ENCODE results near the gene PIGN. TPM values are rescaled to one million over a fixed set of nuclear protein-coding genes. Genes with fewer than 3 reads are reported as not detected.
"Not testable (repeated sequence)": the region's sequence is repeated elsewhere in the genome, so short reads cannot be mapped to it uniquely, and the experiment has no call there.

The PIGN gene
- polyA plus RNA-seq, 1 donor from 2014 or later = 8.7 TPM

DNA sequence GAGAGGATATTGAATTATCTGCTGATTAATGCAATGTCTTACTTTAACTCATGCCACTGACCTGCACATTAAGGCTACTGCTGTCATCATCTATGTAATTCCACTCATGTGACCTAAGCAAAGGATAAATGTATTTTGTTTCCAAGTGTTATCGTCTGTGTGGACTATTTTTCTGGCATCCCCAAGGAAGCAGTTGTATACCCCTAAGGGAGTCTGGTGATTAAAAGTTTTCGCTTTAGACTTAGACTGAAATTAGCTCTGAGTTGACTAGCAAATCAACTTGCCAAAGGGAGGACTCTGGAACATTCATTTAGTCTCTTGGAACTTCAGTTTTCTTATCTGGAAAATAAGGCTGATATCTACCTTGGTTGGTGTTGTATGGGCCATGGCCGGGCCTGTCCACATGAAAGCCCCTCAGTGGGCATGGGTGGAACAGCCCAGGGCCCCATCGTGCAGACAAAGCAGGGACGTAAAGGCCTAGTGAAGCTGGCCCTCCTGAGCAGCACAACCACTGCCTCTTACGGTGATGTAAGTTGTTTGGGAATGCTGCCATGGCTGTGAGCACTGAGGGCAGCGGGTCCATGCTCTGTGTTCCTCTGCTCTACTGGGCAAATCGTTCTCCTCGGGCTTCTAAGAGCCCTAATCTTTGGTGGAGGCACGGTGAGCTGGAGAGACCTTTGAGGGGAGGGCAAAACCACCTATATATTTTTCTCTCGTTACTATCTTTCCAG, 149.7 kb downstream of the PIGN start:
- no peak overlapping the region for H3K4me2 ChIP-seq (ENCODE audit: low read length)
- no peaks in the 10 kb centered on the region for H4K20me1 ChIP-seq (ENCODE audit: insufficient read depth)
- H3K9ac ChIP-seq (ENCODE audit: low read length) = no peak overlapping the region
- H2AFZ ChIP-seq (ENCODE audit: low read depth, low read length) = no peak overlapping the region
- no peak overlapping the region for H3K4me3 ChIP-seq (ENCODE audit: low read length)
- H3F3A ChIP-seq (ENCODE audit: insufficient read depth, low read length, poor library complexity, severe bottlenecking) = no peaks in the 10 kb centered on the region
- H3K9me2 ChIP-seq (ENCODE audit: insufficient read depth, low read length) = no peaks in the 10 kb centered on the region
- TF ChIP-seq POLR2AphosphoS5 (IDR thresholded peaks at IDR 0.05) = no peak
- no peak for TF ChIP-seq SMC3 (conservative IDR thresholded peaks at IDR 0.05; ENCODE audit: poor library complexity)
- TF ChIP-seq, protein P1, sequence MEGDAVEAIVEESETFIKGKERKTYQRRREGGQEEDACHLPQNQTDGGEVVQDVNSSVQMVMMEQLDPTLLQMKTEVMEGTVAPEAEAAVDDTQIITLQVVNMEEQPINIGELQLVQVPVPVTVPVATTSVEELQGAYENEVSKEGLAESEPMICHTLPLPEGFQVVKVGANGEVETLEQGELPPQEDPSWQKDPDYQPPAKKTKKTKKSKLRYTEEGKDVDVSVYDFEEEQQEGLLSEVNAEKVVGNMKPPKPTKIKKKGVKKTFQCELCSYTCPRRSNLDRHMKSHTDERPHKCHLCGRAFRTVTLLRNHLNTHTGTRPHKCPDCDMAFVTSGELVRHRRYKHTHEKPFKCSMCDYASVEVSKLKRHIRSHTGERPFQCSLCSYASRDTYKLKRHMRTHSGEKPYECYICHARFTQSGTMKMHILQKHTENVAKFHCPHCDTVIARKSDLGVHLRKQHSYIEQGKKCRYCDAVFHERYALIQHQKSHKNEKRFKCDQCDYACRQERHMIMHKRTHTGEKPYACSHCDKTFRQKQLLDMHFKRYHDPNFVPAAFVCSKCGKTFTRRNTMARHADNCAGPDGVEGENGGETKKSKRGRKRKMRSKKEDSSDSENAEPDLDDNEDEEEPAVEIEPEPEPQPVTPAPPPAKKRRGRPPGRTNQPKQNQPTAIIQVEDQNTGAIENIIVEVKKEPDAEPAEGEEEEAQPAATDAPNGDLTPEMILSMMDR (IDR thresholded peaks at IDR 0.05; ENCODE audit: poor library complexity, severe bottlenecking) = no peak
- no peak for TF ChIP-seq RAD21 (conservative IDR thresholded peaks at IDR 0.05)
- TF ChIP-seq, protein P2, sequence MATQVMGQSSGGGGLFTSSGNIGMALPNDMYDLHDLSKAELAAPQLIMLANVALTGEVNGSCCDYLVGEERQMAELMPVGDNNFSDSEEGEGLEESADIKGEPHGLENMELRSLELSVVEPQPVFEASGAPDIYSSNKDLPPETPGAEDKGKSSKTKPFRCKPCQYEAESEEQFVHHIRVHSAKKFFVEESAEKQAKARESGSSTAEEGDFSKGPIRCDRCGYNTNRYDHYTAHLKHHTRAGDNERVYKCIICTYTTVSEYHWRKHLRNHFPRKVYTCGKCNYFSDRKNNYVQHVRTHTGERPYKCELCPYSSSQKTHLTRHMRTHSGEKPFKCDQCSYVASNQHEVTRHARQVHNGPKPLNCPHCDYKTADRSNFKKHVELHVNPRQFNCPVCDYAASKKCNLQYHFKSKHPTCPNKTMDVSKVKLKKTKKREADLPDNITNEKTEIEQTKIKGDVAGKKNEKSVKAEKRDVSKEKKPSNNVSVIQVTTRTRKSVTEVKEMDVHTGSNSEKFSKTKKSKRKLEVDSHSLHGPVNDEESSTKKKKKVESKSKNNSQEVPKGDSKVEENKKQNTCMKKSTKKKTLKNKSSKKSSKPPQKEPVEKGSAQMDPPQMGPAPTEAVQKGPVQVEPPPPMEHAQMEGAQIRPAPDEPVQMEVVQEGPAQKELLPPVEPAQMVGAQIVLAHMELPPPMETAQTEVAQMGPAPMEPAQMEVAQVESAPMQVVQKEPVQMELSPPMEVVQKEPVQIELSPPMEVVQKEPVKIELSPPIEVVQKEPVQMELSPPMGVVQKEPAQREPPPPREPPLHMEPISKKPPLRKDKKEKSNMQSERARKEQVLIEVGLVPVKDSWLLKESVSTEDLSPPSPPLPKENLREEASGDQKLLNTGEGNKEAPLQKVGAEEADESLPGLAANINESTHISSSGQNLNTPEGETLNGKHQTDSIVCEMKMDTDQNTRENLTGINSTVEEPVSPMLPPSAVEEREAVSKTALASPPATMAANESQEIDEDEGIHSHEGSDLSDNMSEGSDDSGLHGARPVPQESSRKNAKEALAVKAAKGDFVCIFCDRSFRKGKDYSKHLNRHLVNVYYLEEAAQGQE (IDR thresholded peaks at IDR 0.05; ENCODE audit: borderline replicate concordance) = no peak
- no peak for TF ChIP-seq TAF1 (IDR thresholded peaks at IDR 0.05; ENCODE audit: low read depth)
- TF ChIP-seq MXI1 (conservative IDR thresholded peaks at IDR 0.05; ENCODE audit: poor library complexity, severe bottlenecking) = no peak
- TF ChIP-seq EZH2 (IDR thresholded peaks at IDR 0.05; ENCODE audit: borderline replicate concordance, insufficient read depth, low read length, poor library complexity, severe bottlenecking) = no peak
- no peak for TF ChIP-seq EP300 (conservative IDR thresholded peaks at IDR 0.05; ENCODE audit: poor library complexity, severe bottlenecking)
- H3K36me3 ChIP-seq (ENCODE audit: insufficient read depth, low read length) = no peaks in the 10 kb centered on the region
- no peaks in the 10 kb centered on the region for H3K9me3 ChIP-seq (ENCODE audit: low read length)
- no peaks in the 10 kb centered on the region for H3K79me2 ChIP-seq (replicated peaks; ENCODE audit: insufficient read depth, low read length)
- H3K27ac ChIP-seq (ENCODE audit: low read length) = no peak overlapping the region
- no peaks in the 10 kb centered on the region for H3K27me3 ChIP-seq (ENCODE audit: insufficient read depth, low read depth, low read length)

DNA sequence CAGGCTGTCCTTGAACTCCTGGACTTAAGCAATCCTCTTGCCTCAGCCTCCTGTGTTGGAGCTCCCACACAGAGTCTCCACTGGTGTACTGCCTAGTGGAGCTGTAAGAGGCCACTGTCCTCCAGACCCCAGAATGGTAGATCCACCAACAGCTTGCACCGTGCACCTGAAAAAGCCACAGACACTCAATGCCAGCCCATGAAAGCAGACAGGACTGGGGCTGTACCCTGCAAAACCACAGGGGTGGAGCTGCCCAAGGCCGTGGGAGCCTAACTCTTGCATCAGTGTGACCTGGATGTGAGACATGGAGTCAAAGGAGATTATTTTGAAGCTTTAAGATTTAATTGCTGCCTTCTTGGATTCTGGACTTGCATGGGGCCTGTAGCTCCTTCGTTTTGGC, 152.6 kb downstream of the PIGN start:
- H2AFZ ChIP-seq (ENCODE audit: low read depth, low read length); H4K20me1 ChIP-seq (ENCODE audit: insufficient read depth); H3K79me2 ChIP-seq (replicated peaks; ENCODE audit: insufficient read depth, low read length); H3K4me3 ChIP-seq (ENCODE audit: low read length); H3K27me3 ChIP-seq (ENCODE audit: insufficient read depth, low read depth, low read length); H3F3A ChIP-seq (ENCODE audit: insufficient read depth, low read length, poor library complexity, severe bottlenecking); H3K27ac ChIP-seq (ENCODE audit: low read length); H3K9ac ChIP-seq (ENCODE audit: low read length); H3K9me2 ChIP-seq (ENCODE audit: insufficient read depth, low read length); H3K36me3 ChIP-seq (ENCODE audit: insufficient read depth, low read length); H3K9me3 ChIP-seq (ENCODE audit: low read length); H3K4me2 ChIP-seq (ENCODE audit: low read length): not testable (repeated sequence)

All from neural cell (in vitro differentiated cells).